IMR-90 (cell line): ENCODE data around the gene PDGFD. TPM values are rescaled to one million over a fixed set of nuclear protein-coding genes. Genes with fewer than 3 reads are reported as not detected.

ENCODE experiments used
- ATAC-seq: fragments of 200-7000 bp; cut with Tn5 transposase; 2 replicates; pipeline ENCODE4 v1.9.1; 2020; ENCODE audit warnings: low read depth, mild to moderate bottlenecking, moderate library complexity
- BruUV-seq: library from RNA; stranded (reverse); fragments of 400-500 nt; replicated peaks from 2 replicates; lab custom pipeline; 2021; lab: Mats Ljungman, UMichigan
- CTCF ChIA-PET: fragments of 300-600 bp; formaldehyde crosslinking; extraction: SDS; loops from one replicate; lab custom pipeline; 2021; ENCODE audit warnings: antibody characterized with exemption; lab: Yijun Ruan, JAX
- POLR2A ChIA-PET: fragments of 300-600 bp; sonication (Branson Sonifier 250); formaldehyde crosslinking; loops from one replicate; lab custom pipeline; 2022; ENCODE audit warnings: antibody characterized with exemption; ENCODE audit not compliant: unreplicated experiment; lab: Charles Lee
- DNase-seq: peaks from one replicate; pipeline ENCODE4 v3.0.0; 2013
- H2AFZ ChIP-seq: replicated peaks from 2 replicates; pipeline ENCODE3; 2013; ENCODE audit warnings: low read length, mild to moderate bottlenecking; ENCODE audit not compliant: poor library complexity
- H2AK5ac ChIP-seq: 2 replicates; pipeline ENCODE4 v1.6.1; 2013; ENCODE audit warnings: low read depth, low read length, inconsistent platforms
- H2AK9ac ChIP-seq: replicated peaks from 2 replicates; pipeline ENCODE3; 2013; ENCODE audit warnings: mild to moderate bottlenecking, low read depth, low read length, moderate library complexity; ENCODE audit not compliant: poor library complexity
- H2BK120ac ChIP-seq: 2 replicates; pipeline ENCODE4 v1.6.1; 2013; ENCODE audit warnings: low read depth, low read length, inconsistent platforms
- H2BK15ac ChIP-seq: 3 replicates; pipeline ENCODE4 v1.6.1; 2013; ENCODE audit warnings: low read depth, low read length, inconsistent platforms
- H2BK20ac ChIP-seq: 2 replicates; pipeline ENCODE4 v1.6.1; 2013; ENCODE audit warnings: low read depth, mild to moderate bottlenecking, inconsistent platforms, low read length, moderate library complexity
- H2BK5ac ChIP-seq: 2 replicates; pipeline ENCODE4 v1.6.1; 2013; ENCODE audit warnings: mild to moderate bottlenecking, low read depth, low read length, inconsistent platforms; ENCODE audit not compliant: poor library complexity, severe bottlenecking
- H3K14ac ChIP-seq: replicated peaks from 2 replicates; pipeline ENCODE4 v1.6.1; 2013; ENCODE audit warnings: low read depth, low read length, inconsistent platforms
- H3K18ac ChIP-seq: 2 replicates; pipeline ENCODE4 v1.6.1; 2013; ENCODE audit warnings: low read depth, low read length, control low read depth
- H3K23ac ChIP-seq: 2 replicates; pipeline ENCODE4 v1.6.1; 2013; ENCODE audit warnings: low read depth, low read length, inconsistent platforms
- H3K27ac ChIP-seq: 2 replicates; pipeline ENCODE4 v1.5.1; 2013; ENCODE audit warnings: mild to moderate bottlenecking, control low read depth, low read length; ENCODE audit not compliant: insufficient read depth
- H3K27me3 ChIP-seq: 2 replicates; pipeline ENCODE4 v1.6.1; 2013; ENCODE audit warnings: low read length; ENCODE audit not compliant: control insufficient read depth, insufficient read depth
- H3K36me3 ChIP-seq: 2 replicates; pipeline ENCODE4 v1.6.1; 2013; ENCODE audit warnings: low read length, mixed read lengths; ENCODE audit not compliant: control insufficient read depth, insufficient read depth
- H3K4ac ChIP-seq: 2 replicates; pipeline ENCODE4 v1.6.1; 2013; ENCODE audit warnings: low read depth, low read length, inconsistent platforms
- H3K4me1 ChIP-seq: 2 replicates; pipeline ENCODE4 v1.6.1; 2013; ENCODE audit warnings: low read length, mixed read lengths; ENCODE audit not compliant: control insufficient read depth, insufficient read depth
- H3K4me2 ChIP-seq: 2 replicates; pipeline ENCODE4 v1.6.1; 2013; ENCODE audit warnings: low read depth, mild to moderate bottlenecking, control low read depth, low read length, moderate library complexity
- H3K4me3 ChIP-seq: 2 replicates; pipeline ENCODE4 v1.5.1; 2013; ENCODE audit warnings: low read depth, mild to moderate bottlenecking, control low read depth, low read length, moderate library complexity; ENCODE audit not compliant: insufficient read depth
- H3K56ac ChIP-seq: 2 replicates; pipeline ENCODE4 v1.6.1; 2013; ENCODE audit warnings: low read length, inconsistent platforms; ENCODE audit not compliant: insufficient read depth; ENCODE audit errors: extremely low read depth
- H3K79me1 ChIP-seq, 2 experiments: 2 replicates each; pipeline ENCODE4 v1.6.1; 2013; ENCODE audit warnings: low read length in 2 of 2, inconsistent platforms in 1 of 2, low read depth in 1 of 2
- H3K9ac ChIP-seq: 2 replicates; pipeline ENCODE4 v1.6.1; 2013; ENCODE audit warnings: low read depth, low read length, control low read depth
- H3K9me1 ChIP-seq: 2 replicates; pipeline ENCODE4 v1.6.1; 2013; ENCODE audit warnings: low read length, inconsistent platforms; ENCODE audit not compliant: insufficient read depth
- H3K9me3 ChIP-seq: 2 replicates; pipeline ENCODE4 v1.6.1; 2013; ENCODE audit warnings: low read length; ENCODE audit not compliant: control insufficient read depth, insufficient read depth
- H4K20me1 ChIP-seq: 2 replicates; pipeline ENCODE4 v1.6.1; 2013; ENCODE audit warnings: low read length, inconsistent platforms; ENCODE audit not compliant: insufficient read depth
- H4K5ac ChIP-seq: 2 replicates; pipeline ENCODE4 v1.6.1; 2013; ENCODE audit warnings: mild to moderate bottlenecking, low read depth, low read length, control low read depth
- H4K8ac ChIP-seq, 2 experiments: 2 replicates each; pipeline ENCODE4 v1.6.1; 2013; ENCODE audit warnings: low read depth in 2 of 2, low read length in 2 of 2, control low read depth in 1 of 2, inconsistent platforms in 1 of 2
- H4K91ac ChIP-seq: 2 replicates; pipeline ENCODE4 v1.6.1; 2013; ENCODE audit warnings: low read depth, low read length, inconsistent platforms; ENCODE audit not compliant: insufficient read depth
- BHLHE40 ChIP-seq: fragments of 150-350 bp; IDR thresholded peaks from 2 replicates; pipeline ENCODE4 v1.6.1; 2016; ENCODE audit warnings: mild to moderate bottlenecking, low read depth, low read length
- CEBPB ChIP-seq: IDR thresholded peaks from 2 replicates; pipeline ENCODE4 v1.6.1; 2012; ENCODE audit warnings: low read depth, low read length, improper control_type of control experiment
- CHD1 ChIP-seq: IDR thresholded peaks from 2 replicates; pipeline ENCODE4 v1.6.1; 2012; ENCODE audit warnings: low read depth, low read length, improper control_type of control experiment
- FOS ChIP-seq: fragments of 150-350 bp; IDR thresholded peaks from 2 replicates; pipeline ENCODE4 v1.6.1; 2016; ENCODE audit warnings: low read depth, low read length
- MAFK ChIP-seq: IDR thresholded peaks from 2 replicates; pipeline ENCODE4 v1.6.1; 2012; ENCODE audit warnings: low read depth, low read length, improper control_type of control experiment
- NFE2L2 ChIP-seq: fragments of 150-350 bp; IDR thresholded peaks from 2 replicates; pipeline ENCODE4 v1.6.1; 2016; ENCODE audit warnings: low read depth, mild to moderate bottlenecking, low read length
- POLR2A ChIP-seq: IDR thresholded peaks from 2 replicates; pipeline ENCODE4 v1.6.1; 2012; ENCODE audit warnings: mild to moderate bottlenecking, low read depth, low read length
- RAD21 ChIP-seq: IDR thresholded peaks from 2 replicates; pipeline ENCODE4 v1.6.1; 2012; ENCODE audit warnings: low read length, improper control_type of control experiment
- RFX5 ChIP-seq: IDR thresholded peaks from 2 replicates; pipeline ENCODE4 v1.8.0; 2012; ENCODE audit warnings: low read depth, mild to moderate bottlenecking, low read length, moderate library complexity
- SMC3 ChIP-seq: fragments of 150-350 bp; IDR thresholded peaks from 2 replicates; pipeline ENCODE4 v1.6.1; 2016; ENCODE audit warnings: low read depth, mild to moderate bottlenecking, antibody characterized with exemption, low read length, moderate library complexity
- WGBS, 2 experiments: methylation state at CpG; one replicate each; pipeline versions ENCODE4 v1.1.5 to v1.1.7; 2013; ENCODE audit warnings: missing lambda C conversion rate in 2 of 2; ENCODE audit not compliant: insufficient read length in 1 of 2; ENCODE audit errors: extremely low coverage in 2 of 2; 5-methylcytosine and 5-hydroxymethylcytosine counted together
- dilution Hi-C: fragments of 300-500 bp; cut with HindIII; formaldehyde crosslinking; loops from one replicate; pipeline ENCODE4 v1.14.3; 2018; ENCODE audit warnings: low sequenced_read_pairs; ENCODE audit not compliant: unreplicated experiment
- in situ Hi-C: fragments of 300-500 bp; cut with MboI; formaldehyde crosslinking; loops from 3 replicates; pipeline ENCODE4 v1.14.3; 2019; ENCODE audit warnings: low sequenced_read_pairs, inconsistent platforms, mixed read lengths
- intact Hi-C: fragments of 100-400 bp; cut with micrococcal nuclease; formaldehyde crosslinking; loops from 2 replicates; pipeline ENCODE4 v1.10.0; 2022
- polyA plus RNA-seq, 3 experiments: library from polyadenylated mRNA; depleted of rRNA; stranded (reverse); fragments of >200 nt; gene quantifications; 2 replicates each; pipeline ENCODE4 v1.2.3, GENCODE V29; 2012; ENCODE audit warnings: low replicate concordance in 1 of 3
- total RNA-seq: library from RNA; depleted of rRNA; stranded (reverse); fragments of >200 nt; gene quantifications from 2 replicates; pipeline ENCODE4 v1.2.3, GENCODE V29; 2012
- TF ChIP-seq, protein P1 (sequence below): fragments of 150-350 bp; IDR thresholded peaks from 2 replicates; pipeline ENCODE4 v1.6.1; 2016; ENCODE audit warnings: low read depth, mild to moderate bottlenecking, low read length, moderate library complexity, borderline replicate concordance
- TF ChIP-seq, protein P2 (sequence below): fragments of 150-350 bp; IDR thresholded peaks from 2 replicates; pipeline ENCODE4 v1.6.1; 2017; ENCODE audit warnings: mild to moderate bottlenecking, antibody characterized with exemption, low read length, low read depth

The PDGFD gene
- total and polyA plus RNA-seq, 2 of the 4 experiments (the other 2 are of a cell fraction): 2.1 to 3.0 TPM

DNA sequence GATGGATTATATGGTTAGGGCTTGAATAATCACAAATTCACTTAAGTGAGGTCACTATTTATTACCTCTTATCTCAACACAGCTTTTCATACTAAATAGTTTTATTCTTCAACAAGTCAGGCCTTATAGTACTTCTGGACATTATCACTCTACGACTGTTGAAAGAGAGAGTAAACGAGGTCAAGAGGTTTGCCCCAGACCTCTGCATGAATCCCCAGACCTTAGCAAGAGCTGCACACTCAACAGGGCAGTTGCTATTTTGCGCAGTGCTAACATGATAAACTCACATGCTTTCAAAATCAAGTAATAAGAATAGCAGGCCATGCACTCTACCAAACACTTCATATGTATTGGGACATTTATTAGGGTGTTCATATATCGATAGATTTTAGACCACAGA lies 67.0 kb downstream of the PDGFD start:
- no peak overlapping the region for H3K56ac ChIP-seq
- H3K36me3 ChIP-seq: no peaks in the 10 kb centered on the region
- no peaks in the 10 kb centered on the region for H4K20me1 ChIP-seq
- no peak overlapping the region for H3K27ac ChIP-seq
- H2BK15ac ChIP-seq: no peak overlapping the region
- dilution Hi-C loops (no loop called here), intact Hi-C loops (no loop called here), in situ Hi-C loops (no loop called here)
- H3K4me3 ChIP-seq: no peak overlapping the region
- no peak overlapping the region for H2AK5ac ChIP-seq
- no peak overlapping the region for H3K9ac ChIP-seq
- no peak overlapping the region for H3K4me2 ChIP-seq
- peaks cover 6% of the 10 kb centered on the region for H3K4me1 ChIP-seq
- WGBS, 2 experiments: 80% methylated on average over 1 of the region's 4 CpGs; no CpG with 5 or more reads in 1 of the 2 experiments
- ChIA-PET POLR2A (no interaction called here), CTCF (no interaction called here)
- no peak overlapping the region for H2BK5ac ChIP-seq
- H3K79me1 ChIP-seq: no peaks in the 10 kb centered on the region
- no peak for DNase-seq
- no peaks in the 10 kb centered on the region for H3K9me1 ChIP-seq
- H4K8ac ChIP-seq: no peak overlapping the region
- no TSS peak for BruUV-seq
- H2BK120ac ChIP-seq: no peak overlapping the region
- no peaks in the 10 kb centered on the region for H3K27me3 ChIP-seq
- H3K9me3 ChIP-seq: no peaks in the 10 kb centered on the region
- no peak overlapping the region for H2AFZ ChIP-seq
- H3K4ac ChIP-seq: no peak overlapping the region
- no peak overlapping the region for H4K91ac ChIP-seq
- ATAC-seq: no peak
- H3K23ac ChIP-seq: no peak overlapping the region
- no peak overlapping the region for H3K14ac ChIP-seq
- H4K5ac ChIP-seq: no peak overlapping the region
- H3K18ac ChIP-seq: no peak overlapping the region
- TF ChIP-seq CEBPB (no peak), CHD1 (no peak), MAFK (no peak), BHLHE40 (no peak), SMC3 (no peak), NFE2L2 (no peak), RAD21 (no peak), POLR2A (no peak), FOS (no peak), RFX5 (no peak)
- TF ChIP-seq, protein P1, sequence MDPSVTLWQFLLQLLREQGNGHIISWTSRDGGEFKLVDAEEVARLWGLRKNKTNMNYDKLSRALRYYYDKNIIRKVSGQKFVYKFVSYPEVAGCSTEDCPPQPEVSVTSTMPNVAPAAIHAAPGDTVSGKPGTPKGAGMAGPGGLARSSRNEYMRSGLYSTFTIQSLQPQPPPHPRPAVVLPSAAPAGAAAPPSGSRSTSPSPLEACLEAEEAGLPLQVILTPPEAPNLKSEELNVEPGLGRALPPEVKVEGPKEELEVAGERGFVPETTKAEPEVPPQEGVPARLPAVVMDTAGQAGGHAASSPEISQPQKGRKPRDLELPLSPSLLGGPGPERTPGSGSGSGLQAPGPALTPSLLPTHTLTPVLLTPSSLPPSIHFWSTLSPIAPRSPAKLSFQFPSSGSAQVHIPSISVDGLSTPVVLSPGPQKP: no peak
- TF ChIP-seq, protein P2, sequence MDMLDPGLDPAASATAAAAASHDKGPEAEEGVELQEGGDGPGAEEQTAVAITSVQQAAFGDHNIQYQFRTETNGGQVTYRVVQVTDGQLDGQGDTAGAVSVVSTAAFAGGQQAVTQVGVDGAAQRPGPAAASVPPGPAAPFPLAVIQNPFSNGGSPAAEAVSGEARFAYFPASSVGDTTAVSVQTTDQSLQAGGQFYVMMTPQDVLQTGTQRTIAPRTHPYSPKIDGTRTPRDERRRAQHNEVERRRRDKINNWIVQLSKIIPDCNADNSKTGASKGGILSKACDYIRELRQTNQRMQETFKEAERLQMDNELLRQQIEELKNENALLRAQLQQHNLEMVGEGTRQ: no peak
- H2AK9ac ChIP-seq: no peak overlapping the region
- no peak overlapping the region for H2BK20ac ChIP-seq
